ENCODE measurements around the gene RENBP.

Gene RENBP

GRCh38 chrX:153971124-153971449 lies 26.6 kb upstream of the RENBP start:
- FAIRE-seq (no peak), DNase-seq (ENCODE audit: insufficient read length, low spot score) (peak; percentile 79)
- TF ChIP-seq TAF1 (IDR thresholded peaks at IDR 0.05; ENCODE audit: low read depth, low read length): no peak
- no peak for TF ChIP-seq SPI1 (IDR thresholded peaks at IDR 0.05; ENCODE audit: low read depth, low read length)
- TF ChIP-seq POLR2AphosphoS5 (IDR thresholded peaks at IDR 0.05; ENCODE audit: low read depth, low read length): no peak
- no peak for TF ChIP-seq POU2F2 (IDR thresholded peaks at IDR 0.05; ENCODE audit: low read depth, low read length)
- no peak; the same call in 1 of the 2 replicates for TF ChIP-seq POLR2A (IDR thresholded peaks at IDR 0.05; ENCODE audit: low read depth, low read length)
- no peak for TF ChIP-seq PAX5 (IDR thresholded peaks at IDR 0.05; ENCODE audit: insufficient read depth, low read length, severe bottlenecking)

- DNase-seq (ENCODE audit: insufficient read length, low spot score) (no peak), FAIRE-seq (no peak)
- no peak for TF ChIP-seq POU2F2 (IDR thresholded peaks at IDR 0.05; ENCODE audit: low read depth, low read length)
- TF ChIP-seq POLR2AphosphoS5 (IDR thresholded peaks at IDR 0.05; ENCODE audit: low read depth, low read length): no peak; the same call in 1 of the 2 replicates
- TF ChIP-seq POLR2A (IDR thresholded peaks at IDR 0.05; ENCODE audit: low read depth, low read length): no peak
- no peak for TF ChIP-seq SPI1 (IDR thresholded peaks at IDR 0.05; ENCODE audit: low read depth, low read length)
- TF ChIP-seq PAX5 (IDR thresholded peaks at IDR 0.05; ENCODE audit: insufficient read depth, low read length, severe bottlenecking): no peak
- no peak for TF ChIP-seq TAF1 (IDR thresholded peaks at IDR 0.05; ENCODE audit: low read depth, low read length)
These were observed 26.1 kb upstream of the RENBP start for GRCh38 chrX:153970357-153971123.

- no peak for DNase-seq (ENCODE audit: insufficient read length, low spot score)
- FAIRE-seq: peak; percentile 20
- no peak for TF ChIP-seq TAF1 (IDR thresholded peaks at IDR 0.05; ENCODE audit: low read depth, low read length)
- no peak for TF ChIP-seq PAX5 (IDR thresholded peaks at IDR 0.05; ENCODE audit: insufficient read depth, low read length, severe bottlenecking)
- TF ChIP-seq SPI1 (IDR thresholded peaks at IDR 0.05; ENCODE audit: low read depth, low read length): no peak
- TF ChIP-seq POLR2A (IDR thresholded peaks at IDR 0.05; ENCODE audit: low read depth, low read length): no peak
- TF ChIP-seq POU2F2 (IDR thresholded peaks at IDR 0.05; ENCODE audit: low read depth, low read length): no peak
- no peak for TF ChIP-seq POLR2AphosphoS5 (IDR thresholded peaks at IDR 0.05; ENCODE audit: low read depth, low read length)
These were observed 25.5 kb upstream of the RENBP start for GRCh38 chrX:153969904-153970356.

GRCh38 chrX:153969125-153969903 lies 24.9 kb upstream of the RENBP start:
- FAIRE-seq: peak; percentile 38
- TF ChIP-seq PAX5 (IDR thresholded peaks at IDR 0.05; ENCODE audit: insufficient read depth, low read length, severe bottlenecking) (no peak), POU2F2 (IDR thresholded peaks at IDR 0.05; ENCODE audit: low read depth, low read length) (no peak), POLR2AphosphoS5 (IDR thresholded peaks at IDR 0.05; ENCODE audit: low read depth, low read length) (no peak), SPI1 (IDR thresholded peaks at IDR 0.05; ENCODE audit: low read depth, low read length) (no peak), POLR2A (IDR thresholded peaks at IDR 0.05; ENCODE audit: low read depth, low read length) (no peak), TAF1 (IDR thresholded peaks at IDR 0.05; ENCODE audit: low read depth, low read length) (no peak)
- DNase-seq (ENCODE audit: insufficient read length, low spot score): no peak

- peak; percentile 86 for FAIRE-seq
- no peak for DNase-seq (ENCODE audit: insufficient read length, low spot score)
- TF ChIP-seq PAX5 (IDR thresholded peaks at IDR 0.05; ENCODE audit: insufficient read depth, low read length, severe bottlenecking) (no peak), TAF1 (IDR thresholded peaks at IDR 0.05; ENCODE audit: low read depth, low read length) (no peak), POLR2AphosphoS5 (IDR thresholded peaks at IDR 0.05; ENCODE audit: low read depth, low read length) (no peak), POU2F2 (IDR thresholded peaks at IDR 0.05; ENCODE audit: low read depth, low read length) (no peak), SPI1 (IDR thresholded peaks at IDR 0.05; ENCODE audit: low read depth, low read length) (no peak), POLR2A (IDR thresholded peaks at IDR 0.05; ENCODE audit: low read depth, low read length) (no peak)
These were observed 24.3 kb upstream of the RENBP start for GRCh38 chrX:153968754-153969124.

GRCh38 chrX:153968255-153968654 lies 23.8 kb upstream of the RENBP start:
- DNase-seq (ENCODE audit: insufficient read length, low spot score): no peak
- TF ChIP-seq TAF1 (IDR thresholded peaks at IDR 0.05; ENCODE audit: low read depth, low read length): no peak
- TF ChIP-seq PAX5 (IDR thresholded peaks at IDR 0.05; ENCODE audit: insufficient read depth, low read length, severe bottlenecking): no peak
- TF ChIP-seq SPI1 (IDR thresholded peaks at IDR 0.05; ENCODE audit: low read depth, low read length): no peak
- TF ChIP-seq POLR2A (IDR thresholded peaks at IDR 0.05; ENCODE audit: low read depth, low read length): no peak
- no peak for TF ChIP-seq POU2F2 (IDR thresholded peaks at IDR 0.05; ENCODE audit: low read depth, low read length)
- TF ChIP-seq POLR2AphosphoS5 (IDR thresholded peaks at IDR 0.05; ENCODE audit: low read depth, low read length): no peak
- peak; percentile 23 for FAIRE-seq

- DNase-seq (ENCODE audit: insufficient read length, low spot score) (no peak), FAIRE-seq (peak; percentile 96)
- TF ChIP-seq POU2F2 (IDR thresholded peaks at IDR 0.05; ENCODE audit: low read depth, low read length): no peak
- TF ChIP-seq POLR2A (IDR thresholded peaks at IDR 0.05; ENCODE audit: low read depth, low read length): no peak
- no peak for TF ChIP-seq TAF1 (IDR thresholded peaks at IDR 0.05; ENCODE audit: low read depth, low read length)
- TF ChIP-seq POLR2AphosphoS5 (IDR thresholded peaks at IDR 0.05; ENCODE audit: low read depth, low read length): no peak
- no peak for TF ChIP-seq SPI1 (IDR thresholded peaks at IDR 0.05; ENCODE audit: low read depth, low read length)
- TF ChIP-seq PAX5 (IDR thresholded peaks at IDR 0.05; ENCODE audit: insufficient read depth, low read length, severe bottlenecking): no peak
These were observed 23.2 kb upstream of the RENBP start for GRCh38 chrX:153967536-153968224.

- no peak for TF ChIP-seq POLR2A (IDR thresholded peaks at IDR 0.05; ENCODE audit: low read depth, low read length)
- TF ChIP-seq POU2F2 (IDR thresholded peaks at IDR 0.05; ENCODE audit: low read depth, low read length): no peak
- peak; percentile 37; the same call in 1 of the 2 replicates for TF ChIP-seq POLR2AphosphoS5 (IDR thresholded peaks at IDR 0.05; ENCODE audit: low read depth, low read length)
- DNase-seq (ENCODE audit: insufficient read length, low spot score): no peak
- no peak for FAIRE-seq
These were observed 22.5 kb upstream of the RENBP start for GRCh38 chrX:153966841-153967535.
